GM18505 (cell line): ENCODE data around the gene PRPS2.

ENCODE experiments used
- ATAC-seq: cut with Tn5 transposase; IDR thresholded peaks from one replicate; pipeline ENCODE4 v1.9.1; 2021; ENCODE audit not compliant: unreplicated experiment
- POLR2A ChIP-seq: IDR thresholded peaks from 4 replicates; pipeline ENCODE4 v1.6.1; 2011; ENCODE audit warnings: borderline replicate concordance; ENCODE audit not compliant: insufficient read depth, insufficient read length; ENCODE audit errors: extremely low read depth

PRPS2 gene

GRCh38 chrX:12791257-12792228 lies at the start of gene PRPS2:
PRPS2 (plus strand) TSS chrX:12791412; CDS start chrX:12791498, 86 bp downstream.
- ATAC-seq = peak; percentile 77
- TF ChIP-seq POLR2A = peak; percentile 64

DNA sequence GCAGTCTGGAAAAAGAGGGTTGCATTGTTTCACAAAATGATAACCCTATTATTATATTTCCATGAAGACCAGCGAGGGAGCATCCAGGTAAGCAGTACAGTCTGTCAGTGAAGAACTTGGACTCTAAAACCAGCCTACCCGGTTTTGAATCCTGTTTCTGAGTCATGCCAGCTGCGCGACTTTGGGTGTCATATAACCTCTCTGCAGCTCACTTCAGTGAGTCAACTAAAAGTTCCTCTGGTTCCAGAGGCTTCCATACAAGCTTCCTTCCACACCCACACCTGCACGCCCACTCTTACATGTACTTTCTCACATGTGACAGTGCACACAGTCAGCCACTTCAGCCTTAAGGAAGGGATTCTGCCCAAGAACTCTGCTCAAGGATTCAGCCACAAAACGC lies 49.8 kb upstream of the PRPS2 start:
- no peak for ATAC-seq

GRCh38 chrX:12747433-12747832 lies 43.8 kb upstream of the PRPS2 start:
- ATAC-seq = no peak
- TF ChIP-seq POLR2A = no peak

More for the DNA sequence above, 49.8 kb upstream of the PRPS2 start:
- no peak for TF ChIP-seq POLR2A

- no peak for ATAC-seq
- no peak for TF ChIP-seq POLR2A
Measured at GRCh38 chrX:12751887-12752286, 39.3 kb upstream of the PRPS2 start.

DNA sequence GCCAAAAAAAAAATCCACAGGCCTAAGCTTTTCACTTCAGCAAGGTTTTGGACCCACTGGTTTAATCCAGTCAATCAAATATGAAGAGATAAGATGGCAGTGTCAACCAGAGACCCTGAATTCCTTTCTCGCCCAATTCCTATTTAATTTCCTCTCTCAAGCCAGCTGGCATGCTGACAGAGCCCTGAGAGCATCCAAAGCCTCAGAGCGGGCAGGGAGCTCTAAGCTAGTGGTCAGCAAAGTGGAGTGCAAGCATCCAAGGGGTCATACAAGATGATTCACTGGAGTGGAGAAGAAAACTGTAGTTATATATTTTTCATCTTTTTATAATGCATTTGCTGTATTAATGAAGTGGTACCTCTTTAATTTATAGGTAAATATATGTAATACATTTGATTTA lies 37.8 kb upstream of the PRPS2 start:
- no peak for TF ChIP-seq POLR2A
- ATAC-seq = no peak

- no peak for ATAC-seq
- no peak for TF ChIP-seq POLR2A
Measured at GRCh38 chrX:12758291-12758690, 32.9 kb upstream of the PRPS2 start.

DNA sequence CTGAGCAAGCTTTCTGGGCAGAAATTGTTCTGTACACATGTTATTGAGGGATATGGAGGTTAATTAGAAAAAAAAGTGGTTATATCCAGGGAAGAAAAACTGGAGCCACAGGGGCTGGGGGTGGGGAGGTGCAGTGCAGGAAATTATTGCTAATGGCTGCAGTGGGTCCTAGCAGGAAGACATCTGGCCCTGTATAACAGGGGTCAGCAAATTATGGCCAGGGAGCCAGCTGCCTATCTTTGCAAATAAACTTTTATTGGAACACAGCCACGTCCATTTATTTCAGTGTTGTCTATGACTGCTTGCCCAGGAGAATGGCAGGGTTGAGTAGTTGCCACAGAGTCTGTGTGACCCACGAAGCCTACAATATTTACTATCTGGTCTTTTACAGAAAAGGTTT lies 23.4 kb upstream of the PRPS2 start:
- TF ChIP-seq POLR2A = no peak
- ATAC-seq = no peak

- no peak for ATAC-seq
- TF ChIP-seq POLR2A = no peak
Measured at GRCh38 chrX:12768491-12768890, 22.7 kb upstream of the PRPS2 start.

- TF ChIP-seq POLR2A = no peak
- ATAC-seq = no peak
Measured at GRCh38 chrX:12770440-12770839, 20.8 kb upstream of the PRPS2 start.

- no peak for TF ChIP-seq POLR2A
- peak; percentile 99 for ATAC-seq
Measured at GRCh38 chrX:12771445-12772069, 19.7 kb upstream of the PRPS2 start.

GRCh38 chrX:12777670-12778069 lies 13.5 kb upstream of the PRPS2 start:
- no peak for TF ChIP-seq POLR2A
- no peak for ATAC-seq

DNA sequence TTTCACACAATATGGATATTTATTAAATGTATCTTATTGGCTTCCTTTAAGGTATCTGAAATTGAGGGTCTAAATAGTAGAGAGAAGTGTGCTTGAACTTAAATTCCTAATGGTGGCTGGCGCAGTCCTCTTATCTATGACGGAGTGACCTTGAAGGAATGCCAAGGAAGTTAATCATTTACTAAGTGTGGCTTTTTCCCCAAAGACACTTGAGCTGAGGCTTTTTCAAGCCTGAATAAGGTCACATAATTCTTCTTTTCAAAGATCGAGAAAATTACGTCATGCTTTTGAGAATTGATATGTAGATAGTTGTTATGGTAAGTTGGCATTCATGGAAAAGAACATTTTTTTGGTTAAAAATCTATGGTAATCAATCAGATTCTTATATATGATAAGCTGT lies 11.7 kb upstream of the PRPS2 start:
- no peak for TF ChIP-seq POLR2A

DNA sequence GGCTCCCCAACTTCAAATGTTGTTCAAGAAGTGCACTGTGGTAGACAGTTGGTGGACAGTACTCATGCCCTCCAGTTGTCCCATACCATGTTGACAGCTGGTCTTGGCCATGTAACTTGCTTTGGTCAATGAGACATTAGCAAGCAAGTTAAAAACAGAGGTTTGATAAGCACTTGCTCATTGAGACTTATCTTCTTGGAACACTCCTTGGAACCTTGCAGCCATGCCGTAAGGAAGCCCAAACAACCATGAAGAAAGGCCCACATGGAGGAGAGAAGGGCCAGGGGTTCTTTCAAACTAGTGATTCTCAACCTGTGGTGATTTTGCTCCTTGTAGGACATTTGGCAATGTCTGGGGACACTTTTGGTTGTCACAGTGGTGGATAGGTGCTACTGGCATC lies 2.6 kb upstream of the PRPS2 start:
- no peak for ATAC-seq
- no peak for TF ChIP-seq POLR2A

More for the DNA sequence above, 11.7 kb upstream of the PRPS2 start:
- ATAC-seq = no peak

DNA sequence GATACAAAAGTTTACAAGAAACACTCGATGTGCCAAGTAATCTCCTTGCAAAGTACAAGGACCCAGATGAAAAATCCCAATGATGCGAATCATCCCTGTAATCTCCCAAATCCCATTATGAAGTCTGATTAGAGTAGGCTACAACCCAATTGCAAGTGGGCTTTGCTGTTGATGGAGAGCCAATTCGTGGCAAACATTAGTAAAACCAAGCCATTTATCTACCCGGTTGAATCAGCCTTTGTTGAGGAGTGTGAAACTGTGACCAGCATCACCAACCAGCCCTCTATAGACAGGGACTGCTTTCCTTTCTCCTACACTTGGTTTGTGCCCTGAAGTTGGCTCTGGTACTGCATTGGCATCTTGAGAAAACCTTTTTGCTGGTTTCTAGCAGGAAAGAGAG lies 1.2 kb upstream of the PRPS2 start:
- no peak for ATAC-seq
- TF ChIP-seq POLR2A = no peak

- ATAC-seq = peak; percentile 29
- no peak for TF ChIP-seq POLR2A
Measured at GRCh38 chrX:12790885-12791256, 341 bp upstream of the PRPS2 start.

DNA sequence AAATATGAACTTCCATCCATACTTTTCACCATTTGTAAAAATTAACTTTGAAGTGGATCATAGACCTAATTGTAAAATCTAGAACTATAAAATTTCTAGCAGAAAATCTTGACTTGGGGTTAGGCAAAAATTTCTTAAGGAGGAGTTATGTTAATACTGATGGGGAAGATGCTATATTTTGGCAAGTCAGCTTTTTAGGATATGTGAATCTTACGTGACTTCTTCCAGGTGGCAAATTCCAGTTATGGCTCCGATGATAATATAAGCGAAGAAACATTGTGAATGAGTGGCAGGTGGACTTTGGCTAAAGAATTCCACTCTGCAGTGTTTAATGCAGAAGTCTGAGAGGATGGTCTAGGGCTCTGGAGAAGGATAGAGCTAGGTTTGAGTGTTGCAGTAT lies 1.5 kb downstream of the PRPS2 start:
- TF ChIP-seq POLR2A = no peak
- ATAC-seq = no peak
